H9 (cell line): ENCODE measurements around the gene FGF21. TPM values are rescaled to one million over a fixed set of nuclear protein-coding genes. Genes with fewer than 3 reads are reported as not detected.
A peak's percentile ranks its signal among the peaks of the same experiment; 100 is the strongest.

Source experiments
- DNase-seq: peaks from one replicate; pipeline ENCODE4 v3.0.0-alpha.2; 2017
- H2AFZ ChIP-seq: one replicate; pipeline ENCODE4 v1.6.1; 2013; ENCODE audit warnings: mild to moderate bottlenecking, low read length, control low read depth, moderate library complexity
- H2AK5ac ChIP-seq: 2 replicates; pipeline ENCODE4 v1.6.1; 2013; ENCODE audit warnings: low read length, control low read depth, mixed read lengths; ENCODE audit not compliant: insufficient read length
- H2BK120ac ChIP-seq: one replicate; pipeline ENCODE4 v1.6.1; 2013; ENCODE audit warnings: low read depth, mild to moderate bottlenecking, low read length, control low read depth, inconsistent platforms; ENCODE audit not compliant: poor library complexity, severe bottlenecking
- H2BK12ac ChIP-seq: 2 replicates; pipeline ENCODE4 v1.6.1; 2013; ENCODE audit warnings: low read length, control low read depth, mixed read lengths, low read depth; ENCODE audit not compliant: insufficient read length
- H2BK15ac ChIP-seq: 2 replicates; pipeline ENCODE4 v1.6.1; 2013; ENCODE audit warnings: low read depth, low read length, control low read depth
- H2BK20ac ChIP-seq: one replicate; pipeline ENCODE4 v1.6.1; 2013; ENCODE audit warnings: low read depth, mild to moderate bottlenecking, low read length, control low read depth, inconsistent platforms; ENCODE audit not compliant: poor library complexity, severe bottlenecking
- H2BK5ac ChIP-seq: 2 replicates; pipeline ENCODE4 v1.6.1; 2013; ENCODE audit warnings: low read length, control low read depth, mixed read lengths; ENCODE audit not compliant: insufficient read length
- H3K14ac ChIP-seq: 2 replicates; pipeline ENCODE4 v1.6.1; 2013; ENCODE audit warnings: low read length, control low read depth; ENCODE audit not compliant: insufficient read depth
- H3K18ac ChIP-seq: 2 replicates; pipeline ENCODE4 v1.6.1; 2013; ENCODE audit warnings: low read depth, mild to moderate bottlenecking, mixed read lengths, low read length, control low read depth; ENCODE audit not compliant: insufficient read length
- H3K23ac ChIP-seq: 2 replicates; pipeline ENCODE4 v1.6.1; 2013; ENCODE audit warnings: low read length, control low read depth, mixed read lengths, low read depth; ENCODE audit not compliant: insufficient read length
- H3K23me2 ChIP-seq: 2 replicates; pipeline ENCODE4 v1.6.1; 2013; ENCODE audit warnings: low read depth, mild to moderate bottlenecking, mixed read lengths, low read length, control low read depth; ENCODE audit not compliant: insufficient read length, poor library complexity, severe bottlenecking
- H3K27ac ChIP-seq: 2 replicates; pipeline ENCODE4 v1.5.1; 2013; ENCODE audit warnings: low read length, control low read depth, mixed read lengths, low read depth; ENCODE audit not compliant: insufficient read length
- H3K27me3 ChIP-seq: 2 replicates; pipeline ENCODE4 v1.6.1; 2013; ENCODE audit warnings: low read length, control low read depth, inconsistent platforms; ENCODE audit not compliant: insufficient read depth
- H3K4ac ChIP-seq: 2 replicates; pipeline ENCODE4 v1.6.1; 2013; ENCODE audit warnings: low read depth, mild to moderate bottlenecking, control low read depth, inconsistent platforms, low read length, moderate library complexity
- H3K4me1 ChIP-seq: 2 replicates; pipeline ENCODE4 v1.6.1; 2013; ENCODE audit warnings: low read length, control low read depth, inconsistent platforms; ENCODE audit not compliant: insufficient read depth
- H3K4me2 ChIP-seq: 2 replicates; pipeline ENCODE4 v1.6.1; 2013; ENCODE audit warnings: low read length, control low read depth, mixed read lengths; ENCODE audit not compliant: insufficient read length, insufficient read depth
- H3K56ac ChIP-seq: 2 replicates; pipeline ENCODE4 v1.6.1; 2013; ENCODE audit warnings: low read depth, mild to moderate bottlenecking, mixed read lengths, low read length, control low read depth; ENCODE audit not compliant: insufficient read length
- H3K79me1 ChIP-seq: 2 replicates; pipeline ENCODE4 v1.6.1; 2013; ENCODE audit warnings: low read depth, mild to moderate bottlenecking, moderate library complexity, low read length, control low read depth, inconsistent platforms; ENCODE audit not compliant: insufficient read depth, poor library complexity, severe bottlenecking
- H3K79me2 ChIP-seq: 2 replicates; pipeline ENCODE4 v1.6.1; 2013; ENCODE audit warnings: low read length, control low read depth, inconsistent platforms; ENCODE audit not compliant: insufficient read depth
- H3K9ac ChIP-seq: 2 replicates; pipeline ENCODE4 v1.6.1; 2013; ENCODE audit warnings: low read length, control low read depth, mixed read lengths; ENCODE audit not compliant: insufficient read length; ENCODE audit errors: extremely low read depth
- H3K9me3 ChIP-seq: one replicate; pipeline ENCODE4 v1.6.1; 2013; ENCODE audit warnings: low read depth, low read length, inconsistent platforms; ENCODE audit not compliant: control insufficient read depth
- H3T11ph ChIP-seq: one replicate; pipeline ENCODE4 v1.6.1; 2013; ENCODE audit warnings: mild to moderate bottlenecking, low read length, control low read depth, inconsistent platforms
- H4K20me1 ChIP-seq: one replicate; pipeline ENCODE4 v1.6.1; 2013; ENCODE audit not compliant: control insufficient read depth, insufficient read length, insufficient read depth
- H4K5ac ChIP-seq: 2 replicates; pipeline ENCODE4 v1.6.1; 2013; ENCODE audit warnings: low read depth, mild to moderate bottlenecking, mixed read lengths, low read length, control low read depth; ENCODE audit not compliant: insufficient read length
- H4K8ac ChIP-seq: replicated peaks from 2 replicates; pipeline ENCODE4 v1.6.1; 2013; ENCODE audit warnings: low read length, control low read depth, mixed read lengths, low read depth; ENCODE audit not compliant: insufficient read length
- H4K91ac ChIP-seq: 2 replicates; pipeline ENCODE4 v1.6.1; 2013; ENCODE audit warnings: low read depth, mild to moderate bottlenecking, moderate library complexity, mixed read lengths, low read length, control low read depth; ENCODE audit not compliant: insufficient read length
- H3K27ac Mint-ChIP-seq, 3 experiments: 2 replicates in 2 of 3; 3 replicates in 1 of 3; pipeline ENCODE4 v1.8.0; 2020 to 2021; ENCODE audit warnings: mixed read lengths in 3 of 3, mild to moderate bottlenecking in 1 of 3, moderate library complexity in 1 of 3
- H3K27me3 Mint-ChIP-seq: 2 replicates; pipeline ENCODE4 v1.8.0; 2021; ENCODE audit warnings: low read depth, mild to moderate bottlenecking, moderate library complexity, mixed read lengths
- H3K36me3 Mint-ChIP-seq, 3 experiments: 2 replicates in 2 of 3; 3 replicates in 1 of 3; pipeline ENCODE4 v1.8.0; 2020 to 2021; ENCODE audit warnings: low read depth in 3 of 3, mixed read lengths in 3 of 3; ENCODE audit not compliant: insufficient read depth in 1 of 3
- H3K4me1 Mint-ChIP-seq, 2 experiments: 2 replicates each; pipeline ENCODE4 v1.8.0; 2020; ENCODE audit warnings: mixed read lengths in 2 of 2
- H3K4me3 Mint-ChIP-seq, 2 experiments: 2 replicates in 1 of 2; 3 replicates in 1 of 2; pipeline ENCODE4 v1.8.0; 2020 to 2021; ENCODE audit warnings: mild to moderate bottlenecking in 2 of 2, mixed read lengths in 2 of 2, moderate library complexity in 1 of 2
- H3K9me3 Mint-ChIP-seq, 2 experiments: 2 replicates in 1 of 2; 3 replicates in 1 of 2; pipeline ENCODE4 v1.8.0; 2020; ENCODE audit warnings: mild to moderate bottlenecking in 2 of 2, mixed read lengths in 2 of 2, moderate library complexity in 1 of 2
- WGBS: extraction: QIAGEN DNeasy Blood & Tissue Kit; methylation state at CpG from one replicate; pipeline ENCODE4 v1.1.7; 2013; ENCODE audit warnings: missing lambda C conversion rate, low lambda C conversion rate, mixed read lengths; ENCODE audit not compliant: insufficient read length; ENCODE audit errors: extremely low coverage; 5-methylcytosine and 5-hydroxymethylcytosine counted together
- total RNA-seq: library from RNA; stranded (reverse); gene quantifications from 2 replicates; pipeline ENCODE4 v1.2.1, GENCODE V29; 2021
- TF ChIP-seq, protein P1 (sequence below): fragments of 200-600 bp; sonication (generic); conservative IDR thresholded peaks from 3 replicates; pipeline ENCODE4 v1.8.0; 2021; ENCODE audit warnings: antibody characterized with exemption, mild to moderate bottlenecking

The FGF21 gene
- total RNA-seq, 1 experiment from 2014 or later, result 0.90 TPM

DNA sequence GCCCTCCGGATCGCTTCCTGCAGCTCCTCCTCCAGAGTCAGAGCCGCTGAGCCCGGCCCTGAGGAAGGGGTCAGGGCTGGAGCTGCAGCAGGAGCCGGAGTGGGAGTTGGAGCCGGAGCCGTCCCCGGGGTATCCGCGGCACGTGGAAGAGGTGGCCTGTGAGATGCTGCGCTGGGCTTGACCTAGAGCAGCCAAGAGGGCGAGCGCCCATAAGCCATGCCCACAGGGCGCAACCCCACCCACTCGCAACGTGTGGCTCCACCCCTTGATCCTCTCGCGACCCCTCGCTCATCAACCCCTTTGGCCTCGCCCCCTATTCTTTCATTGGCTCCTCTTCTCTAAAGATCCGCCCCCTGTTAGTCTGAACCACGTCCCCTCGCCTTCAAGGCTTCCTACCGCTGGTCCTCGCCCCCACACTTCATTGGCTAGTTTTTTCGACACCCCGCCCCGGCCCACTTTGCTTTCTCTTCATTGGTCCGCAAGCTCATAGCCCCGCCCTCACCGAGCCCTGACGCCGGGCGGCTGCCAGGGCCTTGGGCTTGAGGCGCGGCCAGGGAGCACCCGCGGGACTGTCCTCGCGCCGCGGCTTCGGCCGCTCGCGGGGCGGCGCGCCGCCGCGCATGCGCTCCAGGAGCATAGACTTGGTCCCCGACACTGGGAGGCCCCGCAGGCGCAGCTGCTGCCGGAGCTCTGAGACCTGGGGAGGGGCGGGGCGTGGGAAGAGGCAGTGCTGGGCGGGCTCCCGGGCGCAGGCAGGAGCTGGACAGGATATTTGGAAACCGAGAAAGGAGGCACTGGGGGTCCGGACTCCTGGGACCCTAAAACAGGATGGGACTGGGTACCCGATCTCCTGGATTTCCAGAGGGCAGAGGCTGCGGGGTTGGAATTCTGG is 41.2 kb upstream of the FGF21 start:
- Histone ChIP-seq H4K8ac (no peak overlapping the region), H3T11ph (no peak overlapping the region), H4K20me1 (no peaks in the 10 kb centered on the region), H3K9me3 (no peaks in the 10 kb centered on the region), H2AFZ (no peak overlapping the region), H3K79me2 (no peaks in the 10 kb centered on the region), H3K23ac (no peak overlapping the region), H3K9ac (peak overlapping the region; percentile 16), H3K4me2 (peak overlapping the region; percentile 64), H4K5ac (no peak overlapping the region), H2AK5ac (no peak overlapping the region), H2BK120ac (no peak overlapping the region), H2BK20ac (no peak overlapping the region), H3K23me2 (peaks cover 8% of the 10 kb centered on the region), H2BK15ac (no peak overlapping the region), H2BK12ac (no peak overlapping the region), H3K18ac (no peak overlapping the region), H3K4ac (no peak overlapping the region), H2BK5ac (no peak overlapping the region), H3K79me1 (no peaks in the 10 kb centered on the region), H4K91ac (no peak overlapping the region), H3K14ac (no peak overlapping the region), H3K27ac (no peak overlapping the region), H3K27me3 (no peaks in the 10 kb centered on the region), H3K4me1 (no peaks in the 10 kb centered on the region; the same call in 1 of the 2 replicates), H3K56ac (no peak overlapping the region)
- Mint-ChIP-seq H3K9me3 (peaks cover 5 to 6% of the 10 kb centered on the region in 2 experiments; a peak in 4 of 5 replicates), H3K4me1 (peaks cover 28 to 42% of the 10 kb centered on the region in 2 experiments), H3K36me3 (peaks cover 8 to 11% (median 8%) of the 10 kb centered on the region in 3 experiments; a peak in 6 of 7 replicates), H3K4me3 (peak overlapping the region; percentile 79 to 95), H3K27ac (peak overlapping the region; percentile 59 to 90 (median 69); a peak in 5 of 7 replicates), H3K27me3 (peaks cover 2% of the 10 kb centered on the region; the same call in 1 of the 2 replicates)
- DNase-seq, result peak; percentile 99
- TF ChIP-seq, protein P1, sequence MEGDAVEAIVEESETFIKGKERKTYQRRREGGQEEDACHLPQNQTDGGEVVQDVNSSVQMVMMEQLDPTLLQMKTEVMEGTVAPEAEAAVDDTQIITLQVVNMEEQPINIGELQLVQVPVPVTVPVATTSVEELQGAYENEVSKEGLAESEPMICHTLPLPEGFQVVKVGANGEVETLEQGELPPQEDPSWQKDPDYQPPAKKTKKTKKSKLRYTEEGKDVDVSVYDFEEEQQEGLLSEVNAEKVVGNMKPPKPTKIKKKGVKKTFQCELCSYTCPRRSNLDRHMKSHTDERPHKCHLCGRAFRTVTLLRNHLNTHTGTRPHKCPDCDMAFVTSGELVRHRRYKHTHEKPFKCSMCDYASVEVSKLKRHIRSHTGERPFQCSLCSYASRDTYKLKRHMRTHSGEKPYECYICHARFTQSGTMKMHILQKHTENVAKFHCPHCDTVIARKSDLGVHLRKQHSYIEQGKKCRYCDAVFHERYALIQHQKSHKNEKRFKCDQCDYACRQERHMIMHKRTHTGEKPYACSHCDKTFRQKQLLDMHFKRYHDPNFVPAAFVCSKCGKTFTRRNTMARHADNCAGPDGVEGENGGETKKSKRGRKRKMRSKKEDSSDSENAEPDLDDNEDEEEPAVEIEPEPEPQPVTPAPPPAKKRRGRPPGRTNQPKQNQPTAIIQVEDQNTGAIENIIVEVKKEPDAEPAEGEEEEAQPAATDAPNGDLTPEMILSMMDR, result no peak
- no CpG with 5 or more reads among the region's 67 CpGs for WGBS
